Loucy (cell line): ENCODE measurements around the gene LRR1.
"Not testable (repeated sequence)": the region's sequence is repeated elsewhere in the genome, so short reads cannot be mapped to it uniquely, and the experiment has no call there.

ENCODE experiments used
- CTCF ChIP-seq: fragments of 200-600 bp; sonication (generic); conservative IDR thresholded peaks from 2 replicates; pipeline ENCODE4 v1.5.1; 2014; ENCODE audit warnings: mild to moderate bottlenecking, antibody characterized with exemption, low read length
- EZH2phosphoT487 ChIP-seq: fragments of 200-600 bp; IDR thresholded peaks from 2 replicates; pipeline ENCODE4 v1.6.1; 2018; ENCODE audit warnings: antibody characterized with exemption, mild to moderate bottlenecking, moderate library complexity, borderline replicate concordance

GRCh38 chr14:49619273-49619672 is 20.5 kb downstream of the LRR1 start:
- not testable (repeated sequence) for TF ChIP-seq CTCF, EZH2phosphoT487
